IMR-90 (cell line): ENCODE measurements around the gene ANK3. TPM values are rescaled to one million over a fixed set of nuclear protein-coding genes. Genes with fewer than 3 reads are reported as not detected.

Experiments used
- ATAC-seq: fragments of 200-7000 bp; cut with Tn5 transposase; 2 replicates; pipeline ENCODE4 v1.9.1; 2020; ENCODE audit warnings: low read depth, mild to moderate bottlenecking, moderate library complexity
- BruUV-seq: library from RNA; stranded (reverse); fragments of 400-500 nt; replicated peaks from 2 replicates; lab custom pipeline; 2021; lab: Mats Ljungman, UMichigan
- CTCF ChIA-PET: fragments of 300-600 bp; formaldehyde crosslinking; extraction: SDS; loops from one replicate; lab custom pipeline; 2021; ENCODE audit warnings: antibody characterized with exemption; lab: Yijun Ruan, JAX
- POLR2A ChIA-PET: fragments of 300-600 bp; sonication (Branson Sonifier 250); formaldehyde crosslinking; loops from one replicate; lab custom pipeline; 2022; ENCODE audit warnings: antibody characterized with exemption; ENCODE audit not compliant: unreplicated experiment; lab: Charles Lee
- DNase-seq: peaks from one replicate; pipeline ENCODE4 v3.0.0; 2013
- H2AFZ ChIP-seq: replicated peaks from 2 replicates; pipeline ENCODE3; 2013; ENCODE audit warnings: low read length, mild to moderate bottlenecking; ENCODE audit not compliant: poor library complexity
- H2AK5ac ChIP-seq: 2 replicates; pipeline ENCODE4 v1.6.1; 2013; ENCODE audit warnings: low read depth, low read length, inconsistent platforms
- H2AK9ac ChIP-seq: replicated peaks from 2 replicates; pipeline ENCODE3; 2013; ENCODE audit warnings: mild to moderate bottlenecking, low read depth, low read length, moderate library complexity; ENCODE audit not compliant: poor library complexity
- H2BK120ac ChIP-seq: 2 replicates; pipeline ENCODE4 v1.6.1; 2013; ENCODE audit warnings: low read depth, low read length, inconsistent platforms
- H2BK15ac ChIP-seq: 3 replicates; pipeline ENCODE4 v1.6.1; 2013; ENCODE audit warnings: low read depth, low read length, inconsistent platforms
- H2BK20ac ChIP-seq: 2 replicates; pipeline ENCODE4 v1.6.1; 2013; ENCODE audit warnings: low read depth, mild to moderate bottlenecking, inconsistent platforms, low read length, moderate library complexity
- H2BK5ac ChIP-seq: 2 replicates; pipeline ENCODE4 v1.6.1; 2013; ENCODE audit warnings: mild to moderate bottlenecking, low read depth, low read length, inconsistent platforms; ENCODE audit not compliant: poor library complexity, severe bottlenecking
- H3K14ac ChIP-seq: replicated peaks from 2 replicates; pipeline ENCODE4 v1.6.1; 2013; ENCODE audit warnings: low read depth, low read length, inconsistent platforms
- H3K18ac ChIP-seq: 2 replicates; pipeline ENCODE4 v1.6.1; 2013; ENCODE audit warnings: low read depth, low read length, control low read depth
- H3K23ac ChIP-seq: 2 replicates; pipeline ENCODE4 v1.6.1; 2013; ENCODE audit warnings: low read depth, low read length, inconsistent platforms
- H3K27ac ChIP-seq: 2 replicates; pipeline ENCODE4 v1.5.1; 2013; ENCODE audit warnings: mild to moderate bottlenecking, control low read depth, low read length; ENCODE audit not compliant: insufficient read depth
- H3K27me3 ChIP-seq: 2 replicates; pipeline ENCODE4 v1.6.1; 2013; ENCODE audit warnings: low read length; ENCODE audit not compliant: control insufficient read depth, insufficient read depth
- H3K36me3 ChIP-seq: 2 replicates; pipeline ENCODE4 v1.6.1; 2013; ENCODE audit warnings: low read length, mixed read lengths; ENCODE audit not compliant: control insufficient read depth, insufficient read depth
- H3K4ac ChIP-seq: 2 replicates; pipeline ENCODE4 v1.6.1; 2013; ENCODE audit warnings: low read depth, low read length, inconsistent platforms
- H3K4me1 ChIP-seq: 2 replicates; pipeline ENCODE4 v1.6.1; 2013; ENCODE audit warnings: low read length, mixed read lengths; ENCODE audit not compliant: control insufficient read depth, insufficient read depth
- H3K4me2 ChIP-seq: 2 replicates; pipeline ENCODE4 v1.6.1; 2013; ENCODE audit warnings: low read depth, mild to moderate bottlenecking, control low read depth, low read length, moderate library complexity
- H3K4me3 ChIP-seq: 2 replicates; pipeline ENCODE4 v1.5.1; 2013; ENCODE audit warnings: low read depth, mild to moderate bottlenecking, control low read depth, low read length, moderate library complexity; ENCODE audit not compliant: insufficient read depth
- H3K56ac ChIP-seq: 2 replicates; pipeline ENCODE4 v1.6.1; 2013; ENCODE audit warnings: low read length, inconsistent platforms; ENCODE audit not compliant: insufficient read depth; ENCODE audit errors: extremely low read depth
- H3K79me1 ChIP-seq, 2 experiments: 2 replicates each; pipeline ENCODE4 v1.6.1; 2013; ENCODE audit warnings: low read length in 2 of 2, inconsistent platforms in 1 of 2, low read depth in 1 of 2
- H3K9ac ChIP-seq: 2 replicates; pipeline ENCODE4 v1.6.1; 2013; ENCODE audit warnings: low read depth, low read length, control low read depth
- H3K9me1 ChIP-seq: 2 replicates; pipeline ENCODE4 v1.6.1; 2013; ENCODE audit warnings: low read length, inconsistent platforms; ENCODE audit not compliant: insufficient read depth
- H3K9me3 ChIP-seq: 2 replicates; pipeline ENCODE4 v1.6.1; 2013; ENCODE audit warnings: low read length; ENCODE audit not compliant: control insufficient read depth, insufficient read depth
- H4K20me1 ChIP-seq: 2 replicates; pipeline ENCODE4 v1.6.1; 2013; ENCODE audit warnings: low read length, inconsistent platforms; ENCODE audit not compliant: insufficient read depth
- H4K5ac ChIP-seq: 2 replicates; pipeline ENCODE4 v1.6.1; 2013; ENCODE audit warnings: mild to moderate bottlenecking, low read depth, low read length, control low read depth
- H4K8ac ChIP-seq, 2 experiments: 2 replicates each; pipeline ENCODE4 v1.6.1; 2013; ENCODE audit warnings: low read depth in 2 of 2, low read length in 2 of 2, control low read depth in 1 of 2, inconsistent platforms in 1 of 2
- H4K91ac ChIP-seq: 2 replicates; pipeline ENCODE4 v1.6.1; 2013; ENCODE audit warnings: low read depth, low read length, inconsistent platforms; ENCODE audit not compliant: insufficient read depth
- CEBPB ChIP-seq: IDR thresholded peaks from 2 replicates; pipeline ENCODE4 v1.6.1; 2012; ENCODE audit warnings: low read depth, low read length, improper control_type of control experiment
- CHD1 ChIP-seq: IDR thresholded peaks from 2 replicates; pipeline ENCODE4 v1.6.1; 2012; ENCODE audit warnings: low read depth, low read length, improper control_type of control experiment
- MAFK ChIP-seq: IDR thresholded peaks from 2 replicates; pipeline ENCODE4 v1.6.1; 2012; ENCODE audit warnings: low read depth, low read length, improper control_type of control experiment
- NFE2L2 ChIP-seq: fragments of 150-350 bp; IDR thresholded peaks from 2 replicates; pipeline ENCODE4 v1.6.1; 2016; ENCODE audit warnings: low read depth, mild to moderate bottlenecking, low read length
- RCOR1 ChIP-seq: IDR thresholded peaks from 2 replicates; pipeline ENCODE4 v1.6.1; 2012; ENCODE audit warnings: mild to moderate bottlenecking, low read length, improper control_type of control experiment; ENCODE audit not compliant: insufficient replicate concordance
- RFX5 ChIP-seq: IDR thresholded peaks from 2 replicates; pipeline ENCODE4 v1.8.0; 2012; ENCODE audit warnings: low read depth, mild to moderate bottlenecking, low read length, moderate library complexity
- SMC3 ChIP-seq: fragments of 150-350 bp; IDR thresholded peaks from 2 replicates; pipeline ENCODE4 v1.6.1; 2016; ENCODE audit warnings: low read depth, mild to moderate bottlenecking, antibody characterized with exemption, low read length, moderate library complexity
- WGBS, 2 experiments: methylation state at CpG; one replicate each; pipeline versions ENCODE4 v1.1.5 to v1.1.7; 2013; ENCODE audit warnings: missing lambda C conversion rate in 2 of 2; ENCODE audit not compliant: insufficient read length in 1 of 2; ENCODE audit errors: extremely low coverage in 2 of 2; 5-methylcytosine and 5-hydroxymethylcytosine counted together
- dilution Hi-C: fragments of 300-500 bp; cut with HindIII; formaldehyde crosslinking; loops from one replicate; pipeline ENCODE4 v1.14.3; 2018; ENCODE audit warnings: low sequenced_read_pairs; ENCODE audit not compliant: unreplicated experiment
- in situ Hi-C: fragments of 300-500 bp; cut with MboI; formaldehyde crosslinking; loops from 3 replicates; pipeline ENCODE4 v1.14.3; 2019; ENCODE audit warnings: low sequenced_read_pairs, inconsistent platforms, mixed read lengths
- intact Hi-C: fragments of 100-400 bp; cut with micrococcal nuclease; formaldehyde crosslinking; loops from 2 replicates; pipeline ENCODE4 v1.10.0; 2022
- polyA plus RNA-seq, 3 experiments: library from polyadenylated mRNA; depleted of rRNA; stranded (reverse); fragments of >200 nt; gene quantifications; 2 replicates each; pipeline ENCODE4 v1.2.3, GENCODE V29; 2012; ENCODE audit warnings: low replicate concordance in 1 of 3
- total RNA-seq: library from RNA; depleted of rRNA; stranded (reverse); fragments of >200 nt; gene quantifications from 2 replicates; pipeline ENCODE4 v1.2.3, GENCODE V29; 2012
- TF ChIP-seq, protein P1 (sequence below): fragments of 150-350 bp; IDR thresholded peaks from 2 replicates; pipeline ENCODE4 v1.6.1; 2017; ENCODE audit warnings: mild to moderate bottlenecking, antibody characterized with exemption, low read length, low read depth
- TF ChIP-seq, protein P2 (sequence below): conservative IDR thresholded peaks from 2 replicates; pipeline ENCODE4 v1.5.1; 2012; ENCODE audit warnings: mild to moderate bottlenecking, low read depth, low read length, improper control_type of control experiment

The ANK3 gene
- total and polyA plus RNA-seq, 2 of the 4 experiments (the other 2 are of a cell fraction), result 0.63 to 1.8 TPM

DNA sequence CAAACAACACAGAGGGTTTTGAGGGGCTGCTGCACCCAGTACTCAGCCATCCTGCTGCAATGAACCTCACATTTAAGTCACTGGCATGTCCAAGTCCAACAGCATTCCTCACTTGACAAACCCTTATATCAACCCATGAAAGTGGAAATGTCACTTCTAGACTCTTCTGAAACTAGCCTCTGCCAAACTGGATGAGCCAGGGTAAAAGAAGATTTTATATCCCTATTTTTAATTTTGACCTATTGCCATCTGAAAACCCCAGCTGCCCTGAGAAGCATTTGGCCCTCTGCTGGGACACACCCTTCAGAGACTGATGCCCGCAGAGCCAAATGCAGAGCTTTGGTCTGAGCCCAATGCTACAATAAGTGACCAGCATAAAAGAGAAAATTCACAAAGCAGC lies 201.1 kb downstream of the ANK3 start:
- H3K79me1 ChIP-seq, result no peaks in the 10 kb centered on the region
- H2BK5ac ChIP-seq, result no peak overlapping the region
- no peak overlapping the region for H3K4me3 ChIP-seq
- no peak overlapping the region for H3K14ac ChIP-seq
- no CpG with 5 or more reads among the region's 1 CpG for WGBS, 2 experiments
- H2AK5ac ChIP-seq, result no peak overlapping the region
- DNase-seq, result no peak
- H2AFZ ChIP-seq, result no peak overlapping the region
- no peak overlapping the region for H3K27ac ChIP-seq
- H3K23ac ChIP-seq, result no peak overlapping the region
- no TSS peak for BruUV-seq
- no peak overlapping the region for H4K8ac ChIP-seq
- intact Hi-C loops, result no loop called here
- CTCF ChIA-PET, result interaction anchor here (1.5 kb wide), 1 partner anchor 15 kb away, joined by 5 read pairs; no protein-coding TSS in a partner anchor
- H3K4me2 ChIP-seq, result no peak overlapping the region
- dilution Hi-C loops, result no loop called here
- H2BK15ac ChIP-seq, result no peak overlapping the region
- TF ChIP-seq SMC3 (no peak), NFE2L2 (no peak), RFX5 (no peak), CHD1 (no peak), MAFK (no peak), RCOR1 (no peak), CEBPB (no peak)
- TF ChIP-seq, protein P1, sequence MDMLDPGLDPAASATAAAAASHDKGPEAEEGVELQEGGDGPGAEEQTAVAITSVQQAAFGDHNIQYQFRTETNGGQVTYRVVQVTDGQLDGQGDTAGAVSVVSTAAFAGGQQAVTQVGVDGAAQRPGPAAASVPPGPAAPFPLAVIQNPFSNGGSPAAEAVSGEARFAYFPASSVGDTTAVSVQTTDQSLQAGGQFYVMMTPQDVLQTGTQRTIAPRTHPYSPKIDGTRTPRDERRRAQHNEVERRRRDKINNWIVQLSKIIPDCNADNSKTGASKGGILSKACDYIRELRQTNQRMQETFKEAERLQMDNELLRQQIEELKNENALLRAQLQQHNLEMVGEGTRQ, result no peak
- TF ChIP-seq, protein P2, sequence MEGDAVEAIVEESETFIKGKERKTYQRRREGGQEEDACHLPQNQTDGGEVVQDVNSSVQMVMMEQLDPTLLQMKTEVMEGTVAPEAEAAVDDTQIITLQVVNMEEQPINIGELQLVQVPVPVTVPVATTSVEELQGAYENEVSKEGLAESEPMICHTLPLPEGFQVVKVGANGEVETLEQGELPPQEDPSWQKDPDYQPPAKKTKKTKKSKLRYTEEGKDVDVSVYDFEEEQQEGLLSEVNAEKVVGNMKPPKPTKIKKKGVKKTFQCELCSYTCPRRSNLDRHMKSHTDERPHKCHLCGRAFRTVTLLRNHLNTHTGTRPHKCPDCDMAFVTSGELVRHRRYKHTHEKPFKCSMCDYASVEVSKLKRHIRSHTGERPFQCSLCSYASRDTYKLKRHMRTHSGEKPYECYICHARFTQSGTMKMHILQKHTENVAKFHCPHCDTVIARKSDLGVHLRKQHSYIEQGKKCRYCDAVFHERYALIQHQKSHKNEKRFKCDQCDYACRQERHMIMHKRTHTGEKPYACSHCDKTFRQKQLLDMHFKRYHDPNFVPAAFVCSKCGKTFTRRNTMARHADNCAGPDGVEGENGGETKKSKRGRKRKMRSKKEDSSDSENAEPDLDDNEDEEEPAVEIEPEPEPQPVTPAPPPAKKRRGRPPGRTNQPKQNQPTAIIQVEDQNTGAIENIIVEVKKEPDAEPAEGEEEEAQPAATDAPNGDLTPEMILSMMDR, result no peak
- H3K9me1 ChIP-seq, result peaks cover 3% of the 10 kb centered on the region
- no peaks in the 10 kb centered on the region for H3K9me3 ChIP-seq
- no peak overlapping the region for H4K91ac ChIP-seq
- no peak overlapping the region for H2BK20ac ChIP-seq
- H2BK120ac ChIP-seq, result no peak overlapping the region
- in situ Hi-C loops, result no loop called here
- no peaks in the 10 kb centered on the region for H4K20me1 ChIP-seq
- no peaks in the 10 kb centered on the region; the same call in 1 of the 2 replicates for H3K27me3 ChIP-seq
- H2AK9ac ChIP-seq, result no peak overlapping the region
- H3K4ac ChIP-seq, result no peak overlapping the region
- no peak for ATAC-seq
- no peak overlapping the region for H3K9ac ChIP-seq
- H3K4me1 ChIP-seq, result peaks cover 3% of the 10 kb centered on the region; the same call in 1 of the 2 replicates
- POLR2A ChIA-PET, result interaction anchor here (0.6 kb wide), 1 partner anchor 25 kb away, joined by 3 read pairs; no protein-coding TSS in a partner anchor
- H3K56ac ChIP-seq, result no peak overlapping the region
- no peak overlapping the region for H4K5ac ChIP-seq
- H3K18ac ChIP-seq, result no peak overlapping the region
- no peaks in the 10 kb centered on the region for H3K36me3 ChIP-seq
